CD4-positive, CD25-positive, alpha-beta regulatory T cell (primary cell): Measurements from ENCODE around the gene SVEP1. TPM values are rescaled to one million over a fixed set of nuclear protein-coding genes. Genes with fewer than 3 reads are reported as not detected.

ENCODE experiments used
- ATAC-seq, 2 donors: fragments of 150-1000 bp; cut with Tn5 transposase; one replicate each; pipeline ENCODE4 v1.10.0; 2021; ENCODE audit warnings: low read depth in 2 of 2, moderate number of reproducible peaks in 2 of 2, moderate library complexity in 1 of 2
- DNase-seq, 3 donors: peaks; one replicate each; pipeline versions ENCODE4 v3.0.0 to v3.0.0-alpha.2; 2012 to 2022; ENCODE audit warnings: mixed read lengths in 1 of 3
- H3K27ac ChIP-seq: one replicate; pipeline ENCODE4 v1.7.0; 2013; ENCODE audit warnings: mild to moderate bottlenecking, low read length; ENCODE audit not compliant: insufficient read depth, poor library complexity, severe bottlenecking
- H3K27me3 ChIP-seq: one replicate; pipeline ENCODE4 v1.7.0; 2013; ENCODE audit warnings: low read length; ENCODE audit not compliant: control insufficient read depth, insufficient read depth
- H3K36me3 ChIP-seq: one replicate; pipeline ENCODE4 v1.7.0; 2013; ENCODE audit warnings: mild to moderate bottlenecking, low read length, moderate library complexity; ENCODE audit not compliant: control insufficient read depth, insufficient read depth
- H3K4me1 ChIP-seq: 2 replicates; pipeline ENCODE4 v1.7.0; 2013; ENCODE audit warnings: mild to moderate bottlenecking, low read length; ENCODE audit not compliant: insufficient read depth, control insufficient read depth, poor library complexity, severe bottlenecking
- H3K4me3 ChIP-seq: one replicate; pipeline ENCODE4 v1.7.0; 2013; ENCODE audit warnings: low read depth, mild to moderate bottlenecking, low read length, moderate library complexity
- H3K9me3 ChIP-seq, 2 experiments: 1 replicate in 1 of 2; 2 replicates in 1 of 2; pipeline ENCODE4 v1.7.0; 2013; ENCODE audit warnings: low read length in 2 of 2, mild to moderate bottlenecking in 1 of 2, moderate library complexity in 1 of 2; ENCODE audit not compliant: control insufficient read depth in 2 of 2
- H3K27ac Mint-ChIP-seq, 3 donors: one replicate each; pipeline ENCODE4 v1.8.0; 2020 to 2022; ENCODE audit warnings: mild to moderate bottlenecking in 3 of 3, mixed read lengths in 3 of 3, moderate library complexity in 2 of 3
- H3K27me3 Mint-ChIP-seq: one replicate; pipeline ENCODE4 v1.8.0; 2022; ENCODE audit warnings: mild to moderate bottlenecking, mixed read lengths
- H3K36me3 Mint-ChIP-seq: one replicate; pipeline ENCODE4 v1.8.0; 2020; ENCODE audit warnings: mixed read lengths
- H3K4me1 Mint-ChIP-seq, 4 donors: one replicate each; pipeline ENCODE4 v1.8.0; 2020 to 2022; ENCODE audit warnings: mixed read lengths in 4 of 4, mild to moderate bottlenecking in 1 of 4
- H3K4me3 Mint-ChIP-seq, 4 donors: one replicate each; pipeline ENCODE4 v1.8.0; 2020 to 2022; ENCODE audit warnings: mild to moderate bottlenecking in 4 of 4, mixed read lengths in 4 of 4, moderate library complexity in 3 of 4
- H3K9me3 Mint-ChIP-seq, 7 donors: one replicate each; pipeline ENCODE4 v1.8.0; 2020 to 2022; ENCODE audit warnings: mixed read lengths in 7 of 7, mild to moderate bottlenecking in 3 of 7, moderate library complexity in 2 of 7
- polyA plus RNA-seq, 4 donors: library from polyadenylated mRNA; unstranded; fragments of 300-500 nt; fragmentation: Illumina TruSeq; gene quantifications; one replicate each; pipeline ENCODE4 v1.2.3, GENCODE V29; 2021
- total RNA-seq: library from RNA; stranded (reverse); gene quantifications from one replicate; pipeline ENCODE4 v1.2.3, GENCODE V29; 2022

Gene SVEP1
- total and polyA plus RNA-seq, 5 donors from 2014 or later = 0.12 TPM; not detected in 4

DNA sequence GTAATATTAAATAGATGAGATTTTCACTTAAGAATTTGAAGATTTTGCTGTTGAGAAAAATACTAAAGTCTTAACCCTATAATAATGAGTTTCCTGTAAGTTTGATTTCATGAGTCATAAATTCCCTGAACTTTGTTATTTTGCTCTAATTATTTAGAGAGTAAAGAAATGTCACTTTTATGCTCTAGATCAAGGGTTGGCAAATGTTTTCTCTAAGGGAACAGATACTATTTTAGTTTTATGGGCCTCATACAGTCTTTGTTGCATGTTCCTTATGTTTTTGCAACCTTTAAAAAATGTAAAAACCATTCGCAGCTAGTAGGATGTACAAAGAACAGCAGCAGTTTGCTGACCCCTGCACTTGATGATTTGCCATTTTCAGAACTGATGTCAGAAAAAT is 241.4 kb downstream of the SVEP1 start:
- no peaks in the 10 kb centered on the region for H3K27me3 ChIP-seq
- H3K27ac Mint-ChIP-seq = no peak overlapping the region
- H3K36me3 ChIP-seq = no peaks in the 10 kb centered on the region
- peaks cover 2% of the 10 kb centered on the region for H3K27me3 Mint-ChIP-seq
- H3K4me3 ChIP-seq = no peak overlapping the region
- no peaks in the 10 kb centered on the region for H3K36me3 Mint-ChIP-seq
- no peak for DNase-seq
- H3K9me3 ChIP-seq = no peaks in the 10 kb centered on the region
- H3K4me1 ChIP-seq = no peaks in the 10 kb centered on the region
- no peaks in the 10 kb centered on the region for H3K4me1 Mint-ChIP-seq
- H3K4me3 Mint-ChIP-seq = peak overlapping the region in 1 of 4 donors; percentile 83
- ATAC-seq = no peak
- H3K9me3 Mint-ChIP-seq = no peaks in the 10 kb centered on the region
- H3K27ac ChIP-seq = no peak overlapping the region

DNA sequence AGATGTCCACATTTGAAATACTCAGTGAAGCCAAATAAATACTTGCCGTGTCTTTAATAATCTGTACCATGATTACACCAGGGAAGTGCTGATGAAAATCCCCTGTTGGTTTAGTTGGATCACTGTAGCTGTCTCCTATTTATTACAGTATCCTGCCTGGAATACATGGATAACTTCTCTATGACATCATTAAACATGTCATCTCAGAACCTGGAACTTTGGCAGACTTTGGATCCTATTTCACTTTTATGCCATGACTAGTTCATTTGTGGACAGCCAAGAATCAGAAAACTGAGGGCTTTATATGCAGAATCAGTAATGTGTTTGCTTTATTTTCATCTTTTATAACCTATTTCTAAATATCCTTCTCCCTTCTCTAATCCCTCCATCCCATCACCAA is 241.8 kb downstream of the SVEP1 start, which contains the start of gene TXNDC8:
TSS of gene TXNDC8 (minus strand) at position 137 of the 400 bp plus-strand sequence.
- H3K9me3 Mint-ChIP-seq = no peaks in the 10 kb centered on the region
- Histone ChIP-seq H3K4me1 (no peaks in the 10 kb centered on the region), H3K9me3 (no peaks in the 10 kb centered on the region), H3K27ac (no peak within 1 kb of the TSS), H3K36me3 (no peaks in the 10 kb centered on the region), H3K27me3 (no peaks in the 10 kb centered on the region), H3K4me3 (no peak within 1 kb of the TSS)
- no peaks in the 10 kb centered on the region for H3K36me3 Mint-ChIP-seq
- H3K27me3 Mint-ChIP-seq = no peaks in the 10 kb centered on the region
- ATAC-seq = no peak
- no peak for DNase-seq
- H3K4me1 Mint-ChIP-seq = no peaks in the 10 kb centered on the region
- no peak within 1 kb of the TSS for H3K27ac Mint-ChIP-seq
- H3K4me3 Mint-ChIP-seq = peak within 1 kb of the TSS in 1 of 4 donors; percentile 83

- ATAC-seq (no peak), DNase-seq (no peak)
- H3K27me3 Mint-ChIP-seq = peaks cover 4% of the 10 kb centered on the region
- H3K4me1 Mint-ChIP-seq = no peaks in the 10 kb centered on the region
- H3K36me3 ChIP-seq = no peaks in the 10 kb centered on the region
- peaks cover 0 to under 1% (median 0%) of the 10 kb centered on the region in 7 donors for H3K9me3 Mint-ChIP-seq
- H3K4me3 Mint-ChIP-seq = no peak overlapping the region
- H3K36me3 Mint-ChIP-seq = no peaks in the 10 kb centered on the region
- H3K27ac Mint-ChIP-seq = no peak overlapping the region
- H3K27me3 ChIP-seq = no peaks in the 10 kb centered on the region
- no peak overlapping the region for H3K27ac ChIP-seq
- H3K4me3 ChIP-seq = no peak overlapping the region
- H3K9me3 ChIP-seq = no peaks in the 10 kb centered on the region
- H3K4me1 ChIP-seq = no peaks in the 10 kb centered on the region
These were observed 243.2 kb downstream of the SVEP1 start for GRCh38 chr9:110336363-110336762.

DNA sequence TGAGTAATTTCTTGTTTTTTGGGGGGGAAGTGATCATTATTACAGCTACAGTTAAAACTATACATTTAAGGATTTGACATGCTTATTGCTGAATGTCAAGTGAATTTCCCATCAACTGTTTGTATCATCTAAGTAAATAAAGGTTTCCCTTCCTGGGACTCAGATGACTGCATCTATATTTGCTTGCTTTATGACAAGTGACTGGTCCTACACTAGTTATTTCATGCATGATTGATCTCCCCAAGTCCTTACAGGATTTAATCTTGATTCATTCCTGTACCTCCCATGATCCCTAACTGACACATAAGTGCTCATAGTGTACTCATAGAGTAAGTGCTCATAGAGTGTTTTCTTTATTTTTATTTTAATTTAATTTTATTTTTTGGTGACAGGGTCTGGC is 244.7 kb downstream of the SVEP1 start:
- no peak for DNase-seq
- Histone ChIP-seq H3K27me3 (no peaks in the 10 kb centered on the region), H3K4me3 (no peak overlapping the region), H3K36me3 (no peaks in the 10 kb centered on the region), H3K4me1 (no peaks in the 10 kb centered on the region), H3K27ac (no peak overlapping the region), H3K9me3 (no peaks in the 10 kb centered on the region)
- no peaks in the 10 kb centered on the region for H3K4me1 Mint-ChIP-seq
- H3K27ac Mint-ChIP-seq = no peak overlapping the region
- H3K4me3 Mint-ChIP-seq = no peak overlapping the region
- H3K9me3 Mint-ChIP-seq = peaks cover 0 to 2% (median 0%) of the 10 kb centered on the region in 7 donors
- H3K27me3 Mint-ChIP-seq = peaks cover 10% of the 10 kb centered on the region
- no peaks in the 10 kb centered on the region for H3K36me3 Mint-ChIP-seq
- ATAC-seq = no peak

DNA sequence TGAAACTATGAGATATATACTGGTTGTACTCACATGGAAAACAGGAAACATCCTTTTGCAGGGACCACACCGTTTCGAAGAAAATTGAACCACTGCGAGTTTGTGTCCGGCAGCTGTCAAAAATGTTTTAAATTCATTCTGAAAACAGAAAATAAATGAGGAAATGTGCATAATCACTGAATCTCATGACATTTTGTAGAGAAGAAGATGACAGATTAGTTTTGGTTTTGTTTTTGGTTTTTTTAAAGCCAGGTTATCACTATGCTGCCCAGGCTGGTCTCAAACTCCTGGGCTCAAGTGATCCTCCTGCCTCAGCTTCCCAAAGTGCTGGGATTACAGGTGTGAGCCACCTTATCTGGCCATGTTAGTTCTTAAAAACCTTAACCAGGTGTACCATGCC is 245.4 kb downstream of the SVEP1 start:
- no peak for ATAC-seq
- no peak overlapping the region for H3K4me3 Mint-ChIP-seq
- no peak overlapping the region for H3K4me3 ChIP-seq
- H3K4me1 Mint-ChIP-seq = no peaks in the 10 kb centered on the region
- no peaks in the 10 kb centered on the region for H3K27me3 ChIP-seq
- no peak overlapping the region for H3K27ac Mint-ChIP-seq
- H3K4me1 ChIP-seq = no peaks in the 10 kb centered on the region
- no peak overlapping the region for H3K27ac ChIP-seq
- H3K36me3 Mint-ChIP-seq = no peaks in the 10 kb centered on the region
- peaks cover 10% of the 10 kb centered on the region for H3K27me3 Mint-ChIP-seq
- peak in 1 of 3 donors; percentile 20 for DNase-seq
- H3K36me3 ChIP-seq = no peaks in the 10 kb centered on the region
- peaks cover 0 to 2% (median 0%) of the 10 kb centered on the region in 7 donors for H3K9me3 Mint-ChIP-seq
- no peaks in the 10 kb centered on the region for H3K9me3 ChIP-seq

DNA sequence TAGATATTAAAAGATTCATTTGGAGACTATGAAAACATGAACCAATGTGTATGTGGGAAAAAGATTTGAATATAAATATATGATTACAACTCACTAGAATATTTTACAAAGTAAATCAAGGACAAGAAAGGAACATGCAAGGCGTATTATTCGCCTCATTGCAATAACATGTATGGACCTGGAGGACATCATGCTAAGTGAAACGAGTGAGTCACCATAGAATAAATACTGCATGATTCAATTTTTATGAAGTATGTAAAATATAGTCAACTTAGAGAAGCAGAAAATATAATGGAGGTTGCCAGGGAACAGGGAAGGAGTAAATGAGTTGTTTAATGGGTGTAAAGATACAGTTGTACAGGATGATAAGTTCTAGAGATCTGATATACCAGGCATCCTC is 246.8 kb downstream of the SVEP1 start:
- Mint-ChIP-seq H3K36me3 (no peaks in the 10 kb centered on the region), H3K4me3 (no peak overlapping the region), H3K27me3 (peaks cover 17% of the 10 kb centered on the region), H3K27ac (no peak overlapping the region), H3K4me1 (no peaks in the 10 kb centered on the region), H3K9me3 (peaks cover 0 to 3% (median 0%) of the 10 kb centered on the region in 7 donors)
- ATAC-seq (no peak), DNase-seq (no peak)
- no peak overlapping the region for H3K4me3 ChIP-seq
- H3K27ac ChIP-seq = no peak overlapping the region
- no peaks in the 10 kb centered on the region for H3K9me3 ChIP-seq
- H3K36me3 ChIP-seq = no peaks in the 10 kb centered on the region
- no peaks in the 10 kb centered on the region for H3K27me3 ChIP-seq
- no peaks in the 10 kb centered on the region for H3K4me1 ChIP-seq

- Mint-ChIP-seq H3K4me3 (no peak overlapping the region), H3K27ac (no peak overlapping the region), H3K4me1 (no peaks in the 10 kb centered on the region), H3K27me3 (peaks cover 17% of the 10 kb centered on the region), H3K9me3 (peaks cover 0 to 7% (median 0%) of the 10 kb centered on the region in 7 donors), H3K36me3 (no peaks in the 10 kb centered on the region)
- no peaks in the 10 kb centered on the region for H3K4me1 ChIP-seq
- ATAC-seq = no peak
- no peaks in the 10 kb centered on the region for H3K9me3 ChIP-seq
- H3K36me3 ChIP-seq = no peaks in the 10 kb centered on the region
- H3K4me3 ChIP-seq = no peak overlapping the region
- no peak overlapping the region for H3K27ac ChIP-seq
- no peak for DNase-seq
- H3K27me3 ChIP-seq = no peaks in the 10 kb centered on the region
These were observed 248.9 kb downstream of the SVEP1 start for GRCh38 chr9:110330484-110331105.

GRCh38 chr9:110329639-110330230 is 249.8 kb downstream of the SVEP1 start:
- peaks cover 0 to 7% (median 0%) of the 10 kb centered on the region in 7 donors for H3K9me3 Mint-ChIP-seq
- no peaks in the 10 kb centered on the region for H3K36me3 Mint-ChIP-seq
- H3K27me3 ChIP-seq = no peaks in the 10 kb centered on the region
- no peaks in the 10 kb centered on the region for H3K36me3 ChIP-seq
- ATAC-seq (no peak), DNase-seq (no peak)
- H3K4me3 ChIP-seq = no peak overlapping the region
- no peaks in the 10 kb centered on the region for H3K4me1 Mint-ChIP-seq
- H3K4me1 ChIP-seq = no peaks in the 10 kb centered on the region
- peaks cover 17% of the 10 kb centered on the region for H3K27me3 Mint-ChIP-seq
- H3K9me3 ChIP-seq = no peaks in the 10 kb centered on the region
- H3K27ac Mint-ChIP-seq = no peak overlapping the region
- H3K27ac ChIP-seq = no peak overlapping the region
- no peak overlapping the region for H3K4me3 Mint-ChIP-seq
